Astrocyte (in vitro differentiated cells and primary cell): ENCODE results near the gene G2E3. TPM values are rescaled to one million over a fixed set of nuclear protein-coding genes. Genes with fewer than 3 reads are reported as not detected.
"Not testable (repeated sequence)": the region's sequence is repeated elsewhere in the genome, so short reads cannot be mapped to it uniquely, and the experiment has no call there.

Experiments
- DNase-seq: peaks from one replicate; pipeline ENCODE4 v3.0.0-alpha.2; 2010; ENCODE audit warnings: low read depth
- FAIRE-seq: peaks from 2 replicates; lab custom pipeline; 2011; peaks lifted over from hg19 to GRCh38; lab: Jason Lieb, UNC
- H2AFZ ChIP-seq: 2 replicates; pipeline ENCODE4 v1.6.0; 2012; ENCODE audit warnings: low read depth, low read length, inconsistent platforms
- H3K27ac ChIP-seq: 2 replicates; pipeline ENCODE4 v1.5.1; 2011; ENCODE audit warnings: low read depth, low read length, inconsistent platforms
- H3K27me3 ChIP-seq: 2 replicates; pipeline ENCODE4 v1.6.0; 2011; ENCODE audit warnings: low read length, inconsistent platforms; ENCODE audit not compliant: insufficient read depth
- H3K36me3 ChIP-seq: 2 replicates; pipeline ENCODE4 v1.5.1; 2011; ENCODE audit warnings: low read length, inconsistent platforms; ENCODE audit not compliant: insufficient read depth
- H3K4me1 ChIP-seq: 2 replicates; pipeline ENCODE4 v1.5.1; 2011; ENCODE audit warnings: low read length, inconsistent platforms; ENCODE audit not compliant: insufficient read depth
- H3K4me2 ChIP-seq: 2 replicates; pipeline ENCODE4 v1.6.0; 2012; ENCODE audit warnings: low read length, inconsistent platforms
- H3K4me3 ChIP-seq: 2 replicates; pipeline ENCODE4 v1.5.1; 2011; ENCODE audit warnings: low read depth, mild to moderate bottlenecking, low read length, inconsistent platforms; ENCODE audit not compliant: insufficient read depth
- H3K79me2 ChIP-seq: 2 replicates; pipeline ENCODE4 v1.6.0; 2012; ENCODE audit warnings: mild to moderate bottlenecking, low read length, inconsistent platforms; ENCODE audit not compliant: insufficient read depth
- H3K9ac ChIP-seq: 2 replicates; pipeline ENCODE4 v1.6.0; 2012; ENCODE audit warnings: mild to moderate bottlenecking, low read length, inconsistent platforms
- H3K9me3 ChIP-seq: 2 replicates; pipeline ENCODE4 v1.5.1; 2012; ENCODE audit warnings: low read depth, mild to moderate bottlenecking, low read length, inconsistent platforms; ENCODE audit not compliant: insufficient read depth
- H4K20me1 ChIP-seq: 2 replicates; pipeline ENCODE4 v1.6.0; 2012; ENCODE audit warnings: low read length, inconsistent platforms; ENCODE audit not compliant: insufficient read depth
- H3K27ac Mint-ChIP-seq: one replicate; pipeline ENCODE4 v1.8.0; 2021; ENCODE audit warnings: mild to moderate bottlenecking, mixed read lengths; ENCODE audit not compliant: unreplicated experiment
- H3K27me3 Mint-ChIP-seq: one replicate; pipeline ENCODE4 v1.8.0; 2021; ENCODE audit warnings: low read depth, mixed read lengths; ENCODE audit not compliant: unreplicated experiment
- H3K36me3 Mint-ChIP-seq: one replicate; pipeline ENCODE4 v1.8.0; 2021; ENCODE audit warnings: low read depth, mixed read lengths; ENCODE audit not compliant: unreplicated experiment
- H3K4me1 Mint-ChIP-seq: one replicate; pipeline ENCODE4 v1.8.0; 2021; ENCODE audit warnings: low read depth, mixed read lengths; ENCODE audit not compliant: unreplicated experiment
- H3K4me3 Mint-ChIP-seq: one replicate; pipeline ENCODE4 v1.8.0; 2021; ENCODE audit warnings: mild to moderate bottlenecking, moderate library complexity, mixed read lengths; ENCODE audit not compliant: unreplicated experiment
- H3K9me3 Mint-ChIP-seq: one replicate; pipeline ENCODE4 v1.8.0; 2021; ENCODE audit warnings: mild to moderate bottlenecking, mixed read lengths; ENCODE audit not compliant: unreplicated experiment
- EZH2 ChIP-seq: IDR thresholded peaks from 2 replicates; pipeline ENCODE4 v1.6.1; 2012; ENCODE audit warnings: mild to moderate bottlenecking, low read length, inconsistent platforms; ENCODE audit not compliant: insufficient read depth
- total RNA-seq: library from RNA; stranded (reverse); gene quantifications from 2 replicates; pipeline ENCODE4 v1.2.1, GENCODE V29; 2021
- TF ChIP-seq, protein P1 (sequence below): IDR thresholded peaks from 2 replicates; pipeline ENCODE4 v1.5.1; 2011; ENCODE audit warnings: low read depth, mild to moderate bottlenecking, inconsistent platforms, low read length, moderate library complexity; ENCODE audit not compliant: insufficient read depth

Gene G2E3
- total RNA-seq, 1 donor from 2014 or later = 22.4 TPM

DNA sequence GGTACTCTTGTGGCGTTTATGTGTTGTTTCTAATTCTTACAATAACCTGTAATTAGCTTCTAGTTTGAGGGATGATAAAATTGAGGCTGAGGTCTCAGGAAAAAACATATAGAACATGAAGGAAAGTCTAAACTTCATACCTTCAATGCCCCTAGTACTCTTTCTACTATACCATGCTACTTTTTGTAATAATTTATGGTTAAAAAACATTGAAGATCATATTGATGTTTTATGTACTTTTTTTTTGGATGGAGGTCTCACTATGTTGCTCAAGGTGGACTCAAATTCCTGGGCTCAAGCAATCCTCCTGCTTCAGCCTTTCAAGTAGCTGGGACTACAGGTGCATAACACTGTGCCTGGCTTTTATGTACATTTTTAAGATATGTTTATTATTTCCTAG lies 13.8 kb downstream of the G2E3 start:
- no peak for FAIRE-seq
- Histone ChIP-seq H3K79me2 (peaks cover 100% of the 10 kb centered on the region), H3K36me3 (no peaks in the 10 kb centered on the region), H3K4me1 (no peaks in the 10 kb centered on the region), H3K4me3 (no peak overlapping the region), H4K20me1 (peaks cover 75% of the 10 kb centered on the region), H3K9me3 (no peaks in the 10 kb centered on the region), H2AFZ (no peak overlapping the region), H3K9ac (no peak overlapping the region), H3K27me3 (no peaks in the 10 kb centered on the region), H3K4me2 (no peak overlapping the region), H3K27ac (no peak overlapping the region)
- DNase-seq = no peak
- TF ChIP-seq, protein P1, sequence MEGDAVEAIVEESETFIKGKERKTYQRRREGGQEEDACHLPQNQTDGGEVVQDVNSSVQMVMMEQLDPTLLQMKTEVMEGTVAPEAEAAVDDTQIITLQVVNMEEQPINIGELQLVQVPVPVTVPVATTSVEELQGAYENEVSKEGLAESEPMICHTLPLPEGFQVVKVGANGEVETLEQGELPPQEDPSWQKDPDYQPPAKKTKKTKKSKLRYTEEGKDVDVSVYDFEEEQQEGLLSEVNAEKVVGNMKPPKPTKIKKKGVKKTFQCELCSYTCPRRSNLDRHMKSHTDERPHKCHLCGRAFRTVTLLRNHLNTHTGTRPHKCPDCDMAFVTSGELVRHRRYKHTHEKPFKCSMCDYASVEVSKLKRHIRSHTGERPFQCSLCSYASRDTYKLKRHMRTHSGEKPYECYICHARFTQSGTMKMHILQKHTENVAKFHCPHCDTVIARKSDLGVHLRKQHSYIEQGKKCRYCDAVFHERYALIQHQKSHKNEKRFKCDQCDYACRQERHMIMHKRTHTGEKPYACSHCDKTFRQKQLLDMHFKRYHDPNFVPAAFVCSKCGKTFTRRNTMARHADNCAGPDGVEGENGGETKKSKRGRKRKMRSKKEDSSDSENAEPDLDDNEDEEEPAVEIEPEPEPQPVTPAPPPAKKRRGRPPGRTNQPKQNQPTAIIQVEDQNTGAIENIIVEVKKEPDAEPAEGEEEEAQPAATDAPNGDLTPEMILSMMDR = no peak
- TF ChIP-seq EZH2 = no peak
- Mint-ChIP-seq H3K4me1 (peaks cover 16% of the 10 kb centered on the region), H3K4me3 (no peak overlapping the region), H3K27ac (no peak overlapping the region), H3K9me3 (peaks cover 4% of the 10 kb centered on the region), H3K27me3 (no peaks in the 10 kb centered on the region), H3K36me3 (peaks cover 7% of the 10 kb centered on the region)

DNA sequence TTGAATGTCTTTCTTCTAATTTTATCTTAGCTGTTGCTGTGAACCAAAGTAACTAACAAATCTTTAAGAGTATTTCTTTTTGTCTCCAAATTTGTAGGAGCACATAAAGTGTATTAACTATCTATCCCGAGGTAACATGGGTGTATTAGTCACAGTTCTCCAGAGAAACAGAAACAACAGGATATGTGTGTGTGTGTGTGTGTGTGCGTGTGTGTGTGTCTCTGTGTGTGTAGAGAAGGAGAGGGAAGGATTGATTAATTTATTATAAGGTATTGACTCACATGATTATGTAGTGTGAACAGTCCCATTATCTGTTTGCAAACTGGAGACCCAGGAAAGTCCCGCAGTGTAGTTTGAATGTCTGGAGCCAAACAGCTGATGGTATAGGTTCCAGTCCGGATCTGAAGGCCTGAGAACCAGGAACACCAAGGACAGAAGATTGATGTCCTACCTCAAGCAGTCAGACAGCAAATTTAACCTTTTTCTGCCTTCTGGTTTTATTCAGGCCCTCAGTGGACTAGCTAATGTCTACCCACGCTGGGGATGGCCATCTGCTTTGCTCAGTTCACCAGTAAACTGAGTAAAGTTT lies 14.4 kb downstream of the G2E3 start:
- H3K9me3 ChIP-seq = no peaks in the 10 kb centered on the region
- Mint-ChIP-seq H3K4me3 (no peak overlapping the region), H3K27ac (no peak overlapping the region), H3K9me3 (peaks cover 4% of the 10 kb centered on the region), H3K36me3 (peaks cover 7% of the 10 kb centered on the region), H3K27me3 (no peaks in the 10 kb centered on the region), H3K4me1 (peaks cover 16% of the 10 kb centered on the region)
- DNase-seq (peak; percentile 70), FAIRE-seq (peak; percentile 43)
- no peaks in the 10 kb centered on the region for H3K4me1 ChIP-seq
- peaks cover 100% of the 10 kb centered on the region for H3K79me2 ChIP-seq
- TF ChIP-seq, protein P1 = no peak
- H3K9ac ChIP-seq = no peak overlapping the region
- H3K27me3 ChIP-seq = no peaks in the 10 kb centered on the region
- H4K20me1 ChIP-seq = peaks cover 74% of the 10 kb centered on the region
- no peak overlapping the region for H3K4me2 ChIP-seq
- no peak overlapping the region for H3K4me3 ChIP-seq
- H3K27ac ChIP-seq = no peak overlapping the region
- H3K36me3 ChIP-seq = no peaks in the 10 kb centered on the region
- no peak overlapping the region for H2AFZ ChIP-seq

DNA sequence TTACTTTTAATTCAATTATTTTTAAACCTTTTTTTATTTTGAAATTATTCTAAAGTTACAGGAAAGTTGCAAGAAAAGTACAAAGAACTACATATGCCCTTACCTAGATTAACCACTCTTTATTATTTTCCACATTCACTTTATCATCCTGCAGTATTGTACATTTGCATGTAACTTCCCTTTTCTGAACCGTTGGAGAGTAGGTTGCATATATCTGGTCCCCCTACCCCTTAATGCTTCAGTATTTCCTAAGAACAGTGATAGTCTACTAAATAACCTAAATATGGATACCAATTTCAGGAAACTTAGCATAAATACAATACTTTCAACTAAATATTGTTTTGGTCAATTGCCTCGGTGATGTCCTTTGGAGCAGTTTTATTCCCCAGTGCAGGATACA lies 15.0 kb downstream of the G2E3 start:
- Histone ChIP-seq H3K27me3 (no peaks in the 10 kb centered on the region), H3K9ac (no peak overlapping the region), H3K9me3 (no peaks in the 10 kb centered on the region), H3K4me3 (no peak overlapping the region), H3K4me1 (no peaks in the 10 kb centered on the region), H3K27ac (no peak overlapping the region), H4K20me1 (peaks cover 76% of the 10 kb centered on the region), H3K79me2 (peaks cover 100% of the 10 kb centered on the region), H2AFZ (no peak overlapping the region), H3K36me3 (no peaks in the 10 kb centered on the region), H3K4me2 (no peak overlapping the region)
- H3K36me3 Mint-ChIP-seq = peaks cover 7% of the 10 kb centered on the region
- TF ChIP-seq, protein P1 = no peak
- TF ChIP-seq EZH2 = no peak
- no peak overlapping the region for H3K4me3 Mint-ChIP-seq
- FAIRE-seq (no peak), DNase-seq (no peak)
- no peaks in the 10 kb centered on the region for H3K27me3 Mint-ChIP-seq
- H3K4me1 Mint-ChIP-seq = peaks cover 16% of the 10 kb centered on the region
- H3K9me3 Mint-ChIP-seq = peaks cover 4% of the 10 kb centered on the region
- H3K27ac Mint-ChIP-seq = no peak overlapping the region

GRCh38 chr14:30574777-30575176 lies 15.8 kb downstream of the G2E3 start:
- H3K4me1 ChIP-seq, H3K36me3 ChIP-seq, DNase-seq, H2AFZ ChIP-seq, H3K27ac Mint-ChIP-seq, H3K27me3 ChIP-seq, H3K4me3 ChIP-seq, H3K4me2 ChIP-seq, H3K9me3 ChIP-seq, H3K9ac ChIP-seq, H3K4me3 Mint-ChIP-seq, H3K9me3 Mint-ChIP-seq, H3K27ac ChIP-seq, FAIRE-seq, H3K27me3 Mint-ChIP-seq, H3K36me3 Mint-ChIP-seq: not testable (repeated sequence)
- Histone ChIP-seq H3K79me2 (peaks cover 100% of the 10 kb centered on the region), H4K20me1 (peaks cover 71% of the 10 kb centered on the region)
- H3K4me1 Mint-ChIP-seq = peaks cover 13% of the 10 kb centered on the region
